GM23338 (cell line): ENCODE measurements around the gene NID1. TPM values are rescaled to one million over a fixed set of nuclear protein-coding genes. Genes with fewer than 3 reads are reported as not detected.

ENCODE experiments used
- CREB1 ChIP-seq: fragments of 250-450 bp; sonication (Bioruptor Pico); IDR thresholded peaks from 2 replicates; pipeline ENCODE4 v1.5.0; 2020; ENCODE audit warnings: low read depth, mild to moderate bottlenecking, moderate library complexity
- EZH2 ChIP-seq: fragments of 200-600 bp; sonication (generic); IDR thresholded peaks from one replicate; pipeline ENCODE4 v1.8.0; 2017; ENCODE audit warnings: antibody characterized with exemption, mild to moderate bottlenecking, low read depth; ENCODE audit not compliant: unreplicated experiment
- EZH2phosphoT487 ChIP-seq: fragments of 200-600 bp; sonication (generic); IDR thresholded peaks from one replicate; pipeline ENCODE4 v1.8.1; 2018; ENCODE audit warnings: antibody characterized with exemption; ENCODE audit not compliant: unreplicated experiment
- POLR2AphosphoS5 ChIP-seq: IDR thresholded peaks from 2 replicates; pipeline ENCODE4 v1.6.1; 2016; ENCODE audit warnings: antibody characterized with exemption, low read depth
- STAT1 ChIP-seq: IDR thresholded peaks from one replicate; pipeline ENCODE4 v1.6.1; 2016; ENCODE audit warnings: antibody characterized with exemption; ENCODE audit not compliant: unreplicated experiment
- polyA plus RNA-seq: library from polyadenylated mRNA; unstranded; fragments of >200 nt; fragmentation: Nextera tagmentation; extraction: Ambion mirVana; gene quantifications from 2 replicates; pipeline ENCODE4 v1.2.1, GENCODE V29; 2016
- total RNA-seq: library from RNA; depleted of rRNA; stranded (reverse); fragments of >200 nt; shearing (Covaris generic); gene quantifications from 2 replicates; pipeline ENCODE4 v1.2.3, GENCODE V29; 2014
- TF ChIP-seq, protein P1 (sequence below): fragments of 250-450 bp; sonication (Bioruptor Pico); IDR thresholded peaks from 2 replicates; pipeline ENCODE4 v1.5.0; 2020; ENCODE audit warnings: mild to moderate bottlenecking, moderate library complexity
- TF ChIP-seq, protein P2 (sequence below): IDR thresholded peaks from 2 replicates; pipeline ENCODE4 v1.6.1; 2016; ENCODE audit warnings: antibody characterized with exemption
- TF ChIP-seq, protein P3 (sequence below), 2 experiments: fragments of 200-600 bp in 1 of 2; sonication (generic) in 1 of 2; conservative IDR thresholded peaks; 2 replicates each; pipeline versions ENCODE4 v1.5.1 to v1.6.1; 2016 to 2017; ENCODE audit warnings: antibody characterized with exemption in 2 of 2, low read depth in 2 of 2, mild to moderate bottlenecking in 2 of 2, moderate library complexity in 1 of 2

Gene NID1
- total and polyA plus RNA-seq, 2 experiments from 2014 or later = 7.1 to 32.5 TPM

DNA sequence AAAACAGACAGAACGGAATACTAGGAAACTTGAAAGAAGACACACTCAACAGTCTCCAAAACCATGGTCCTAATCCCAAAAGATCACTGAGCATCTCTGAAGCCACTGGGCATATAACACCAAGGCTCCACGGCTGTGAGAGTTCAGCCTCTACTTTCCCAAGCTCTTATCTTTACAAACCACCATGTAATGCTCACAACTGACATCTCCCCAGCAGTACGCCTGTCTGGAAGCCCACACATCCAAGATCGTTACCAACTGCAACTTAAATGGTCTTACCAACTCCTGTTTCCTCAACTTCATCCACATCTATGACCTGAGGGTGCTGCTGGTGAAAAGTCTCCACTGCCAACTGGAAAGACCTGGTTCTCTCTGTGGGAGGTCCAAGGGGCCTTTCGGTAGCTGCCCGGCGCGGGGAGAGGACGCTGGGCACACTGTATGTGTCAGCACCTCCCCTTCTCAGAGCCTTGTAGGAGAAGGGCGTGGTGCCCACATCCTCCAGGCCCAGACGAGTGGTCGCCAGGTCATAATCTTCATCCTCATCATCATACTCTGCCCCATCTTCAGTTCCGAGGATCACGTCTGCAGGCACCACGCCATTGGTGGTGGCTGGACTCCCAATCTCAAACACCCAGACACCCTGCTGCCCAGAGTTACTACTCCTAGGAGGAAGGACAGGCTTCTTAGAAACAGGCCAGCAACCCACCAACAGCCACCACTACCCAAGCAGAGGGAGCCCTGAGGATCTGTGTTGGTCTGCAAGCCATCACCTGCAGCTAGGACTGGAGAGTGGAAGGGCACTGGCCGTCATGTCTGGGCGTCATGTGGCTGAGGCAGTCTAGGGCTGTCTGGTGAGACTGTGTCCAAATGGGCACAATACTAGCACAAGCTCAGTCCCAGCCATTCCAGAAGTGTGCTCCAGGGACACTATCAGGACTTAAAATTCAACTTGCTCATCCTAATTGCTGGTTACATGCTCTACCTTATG lies 23.0 kb downstream of the NID1 start (continued):
- TF ChIP-seq, protein P1, sequence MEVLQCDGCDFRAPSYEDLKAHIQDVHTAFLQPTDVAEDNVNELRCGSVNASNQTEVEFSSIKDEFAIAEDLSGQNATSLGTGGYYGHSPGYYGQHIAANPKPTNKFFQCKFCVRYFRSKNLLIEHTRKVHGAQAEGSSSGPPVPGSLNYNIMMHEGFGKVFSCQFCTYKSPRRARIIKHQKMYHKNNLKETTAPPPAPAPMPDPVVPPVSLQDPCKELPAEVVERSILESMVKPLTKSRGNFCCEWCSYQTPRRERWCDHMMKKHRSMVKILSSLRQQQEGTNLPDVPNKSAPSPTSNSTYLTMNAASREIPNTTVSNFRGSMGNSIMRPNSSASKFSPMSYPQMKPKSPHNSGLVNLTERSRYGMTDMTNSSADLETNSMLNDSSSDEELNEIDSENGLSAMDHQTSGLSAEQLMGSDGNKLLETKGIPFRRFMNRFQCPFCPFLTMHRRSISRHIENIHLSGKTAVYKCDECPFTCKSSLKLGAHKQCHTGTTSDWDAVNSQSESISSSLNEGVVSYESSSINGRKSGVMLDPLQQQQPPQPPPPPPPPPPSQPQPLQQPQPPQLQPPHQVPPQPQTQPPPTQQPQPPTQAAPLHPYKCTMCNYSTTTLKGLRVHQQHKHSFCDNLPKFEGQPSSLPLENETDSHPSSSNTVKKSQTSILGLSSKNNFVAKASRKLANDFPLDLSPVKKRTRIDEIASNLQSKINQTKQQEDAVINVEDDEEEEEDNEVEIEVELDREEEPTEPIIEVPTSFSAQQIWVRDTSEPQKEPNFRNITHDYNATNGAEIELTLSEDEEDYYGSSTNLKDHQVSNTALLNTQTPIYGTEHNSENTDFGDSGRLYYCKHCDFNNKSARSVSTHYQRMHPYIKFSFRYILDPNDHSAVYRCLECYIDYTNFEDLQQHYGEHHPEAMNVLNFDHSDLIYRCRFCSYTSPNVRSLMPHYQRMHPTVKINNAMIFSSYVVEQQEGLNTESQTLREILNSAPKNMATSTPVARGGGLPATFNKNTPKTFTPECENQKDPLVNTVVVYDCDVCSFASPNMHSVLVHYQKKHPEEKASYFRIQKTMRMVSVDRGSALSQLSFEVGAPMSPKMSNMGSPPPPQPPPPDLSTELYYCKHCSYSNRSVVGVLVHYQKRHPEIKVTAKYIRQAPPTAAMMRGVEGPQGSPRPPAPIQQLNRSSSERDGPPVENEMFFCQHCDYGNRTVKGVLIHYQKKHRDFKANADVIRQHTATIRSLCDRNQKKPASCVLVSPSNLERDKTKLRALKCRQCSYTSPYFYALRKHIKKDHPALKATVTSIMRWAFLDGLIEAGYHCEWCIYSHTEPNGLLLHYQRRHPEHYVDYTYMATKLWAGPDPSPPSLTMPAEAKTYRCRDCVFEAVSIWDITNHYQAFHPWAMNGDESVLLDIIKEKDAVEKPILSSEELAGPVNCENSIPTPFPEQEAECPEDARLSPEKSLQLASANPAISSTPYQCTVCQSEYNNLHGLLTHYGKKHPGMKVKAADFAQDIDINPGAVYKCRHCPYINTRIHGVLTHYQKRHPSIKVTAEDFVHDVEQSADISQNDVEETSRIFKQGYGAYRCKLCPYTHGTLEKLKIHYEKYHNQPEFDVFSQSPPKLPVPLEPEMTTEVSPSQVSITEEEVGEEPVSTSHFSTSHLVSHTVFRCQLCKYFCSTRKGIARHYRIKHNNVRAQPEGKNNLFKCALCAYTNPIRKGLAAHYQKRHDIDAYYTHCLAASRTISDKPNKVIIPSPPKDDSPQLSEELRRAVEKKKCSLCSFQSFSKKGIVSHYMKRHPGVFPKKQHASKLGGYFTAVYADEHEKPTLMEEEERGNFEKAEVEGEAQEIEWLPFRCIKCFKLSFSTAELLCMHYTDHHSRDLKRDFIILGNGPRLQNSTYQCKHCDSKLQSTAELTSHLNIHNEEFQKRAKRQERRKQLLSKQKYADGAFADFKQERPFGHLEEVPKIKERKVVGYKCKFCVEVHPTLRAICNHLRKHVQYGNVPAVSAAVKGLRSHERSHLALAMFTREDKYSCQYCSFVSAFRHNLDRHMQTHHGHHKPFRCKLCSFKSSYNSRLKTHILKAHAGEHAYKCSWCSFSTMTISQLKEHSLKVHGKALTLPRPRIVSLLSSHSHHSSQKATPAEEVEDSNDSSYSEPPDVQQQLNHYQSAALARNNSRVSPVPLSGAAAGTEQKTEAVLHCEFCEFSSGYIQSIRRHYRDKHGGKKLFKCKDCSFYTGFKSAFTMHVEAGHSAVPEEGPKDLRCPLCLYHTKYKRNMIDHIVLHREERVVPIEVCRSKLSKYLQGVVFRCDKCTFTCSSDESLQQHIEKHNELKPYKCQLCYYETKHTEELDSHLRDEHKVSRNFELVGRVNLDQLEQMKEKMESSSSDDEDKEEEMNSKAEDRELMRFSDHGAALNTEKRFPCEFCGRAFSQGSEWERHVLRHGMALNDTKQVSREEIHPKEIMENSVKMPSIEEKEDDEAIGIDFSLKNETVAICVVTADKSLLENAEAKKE = no peak
- no peak for TF ChIP-seq POLR2AphosphoS5
- TF ChIP-seq EZH2 = no peak
- TF ChIP-seq CREB1 (CRISPR knock-in tag) = no peak
- TF ChIP-seq, protein P2, sequence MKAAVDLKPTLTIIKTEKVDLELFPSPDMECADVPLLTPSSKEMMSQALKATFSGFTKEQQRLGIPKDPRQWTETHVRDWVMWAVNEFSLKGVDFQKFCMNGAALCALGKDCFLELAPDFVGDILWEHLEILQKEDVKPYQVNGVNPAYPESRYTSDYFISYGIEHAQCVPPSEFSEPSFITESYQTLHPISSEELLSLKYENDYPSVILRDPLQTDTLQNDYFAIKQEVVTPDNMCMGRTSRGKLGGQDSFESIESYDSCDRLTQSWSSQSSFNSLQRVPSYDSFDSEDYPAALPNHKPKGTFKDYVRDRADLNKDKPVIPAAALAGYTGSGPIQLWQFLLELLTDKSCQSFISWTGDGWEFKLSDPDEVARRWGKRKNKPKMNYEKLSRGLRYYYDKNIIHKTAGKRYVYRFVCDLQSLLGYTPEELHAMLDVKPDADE = no peak
- TF ChIP-seq EZH2phosphoT487 = no peak
- TF ChIP-seq, protein P3, sequence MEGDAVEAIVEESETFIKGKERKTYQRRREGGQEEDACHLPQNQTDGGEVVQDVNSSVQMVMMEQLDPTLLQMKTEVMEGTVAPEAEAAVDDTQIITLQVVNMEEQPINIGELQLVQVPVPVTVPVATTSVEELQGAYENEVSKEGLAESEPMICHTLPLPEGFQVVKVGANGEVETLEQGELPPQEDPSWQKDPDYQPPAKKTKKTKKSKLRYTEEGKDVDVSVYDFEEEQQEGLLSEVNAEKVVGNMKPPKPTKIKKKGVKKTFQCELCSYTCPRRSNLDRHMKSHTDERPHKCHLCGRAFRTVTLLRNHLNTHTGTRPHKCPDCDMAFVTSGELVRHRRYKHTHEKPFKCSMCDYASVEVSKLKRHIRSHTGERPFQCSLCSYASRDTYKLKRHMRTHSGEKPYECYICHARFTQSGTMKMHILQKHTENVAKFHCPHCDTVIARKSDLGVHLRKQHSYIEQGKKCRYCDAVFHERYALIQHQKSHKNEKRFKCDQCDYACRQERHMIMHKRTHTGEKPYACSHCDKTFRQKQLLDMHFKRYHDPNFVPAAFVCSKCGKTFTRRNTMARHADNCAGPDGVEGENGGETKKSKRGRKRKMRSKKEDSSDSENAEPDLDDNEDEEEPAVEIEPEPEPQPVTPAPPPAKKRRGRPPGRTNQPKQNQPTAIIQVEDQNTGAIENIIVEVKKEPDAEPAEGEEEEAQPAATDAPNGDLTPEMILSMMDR (conservative IDR thresholded peaks at IDR 0.05; ENCODE audit: low read depth in 2 of 2) = no peak
- TF ChIP-seq STAT1 = no peak
